K562 (cell line): ENCODE results near the gene LRRC25. TPM values are rescaled to one million over a fixed set of nuclear protein-coding genes. Genes with fewer than 3 reads are reported as not detected.

ENCODE experiments used
- CHD4 ChIP-seq: fragments of 200-600 bp; sonication (generic); IDR thresholded peaks from 3 replicates; pipeline ENCODE4 v1.6.1; 2012; ENCODE audit warnings: low read depth, mild to moderate bottlenecking, mixed read lengths, low read length, inconsistent platforms; ENCODE audit not compliant: insufficient read depth, insufficient replicate concordance, poor library complexity, severe bottlenecking
- ETS2 ChIP-seq: IDR thresholded peaks from 2 replicates; pipeline ENCODE4 v1.6.1; 2016; ENCODE audit warnings: borderline replicate concordance, missing genetic modification characterization, mild to moderate bottlenecking, moderate library complexity, missing compliant biosample characterization; ENCODE audit not compliant: poor library complexity, severe bottlenecking
- GATAD2A ChIP-seq: fragments of 450-650 bp; IDR thresholded peaks from 2 replicates; pipeline ENCODE4 v1.6.1; 2017
- GTF2E2 ChIP-seq: fragments of 200-800 bp; sonication (Bioruptor generic); IDR thresholded peaks from 2 replicates; pipeline ENCODE4 v1.6.1; 2016; ENCODE audit warnings: missing genetic modification characterization, missing compliant biosample characterization
- KLF6 ChIP-seq: fragments of 250-450 bp; sonication (Bioruptor Pico); IDR thresholded peaks from 2 replicates; pipeline ENCODE4 v1.4.0; 2020; ENCODE audit warnings: mild to moderate bottlenecking, moderate library complexity, borderline replicate concordance
- MIER1 ChIP-seq: fragments of 450-650 bp; IDR thresholded peaks from 2 replicates; pipeline ENCODE4 v1.6.1; 2016; ENCODE audit warnings: antibody characterized with exemption, mild to moderate bottlenecking, low read depth
- MLLT1 ChIP-seq, 2 experiments: fragments of 450-650 bp; IDR thresholded peaks; 2 replicates each; pipeline ENCODE4 v1.6.1; 2016
- NCOA1 ChIP-seq: fragments of 450-650 bp; IDR thresholded peaks from 2 replicates; pipeline ENCODE4 v1.6.1; 2016; ENCODE audit warnings: low read depth
- NCOR1 ChIP-seq: fragments of 450-650 bp; IDR thresholded peaks from 2 replicates; pipeline ENCODE4 v1.6.1; 2016; ENCODE audit warnings: mild to moderate bottlenecking, moderate library complexity
- NR2C1 ChIP-seq, 2 experiments: fragments of 450-650 bp; IDR thresholded peaks; 2 replicates each; pipeline ENCODE4 v1.6.1; 2017; ENCODE audit warnings: mild to moderate bottlenecking in 2 of 2, antibody characterized with exemption in 1 of 2, inconsistent platforms in 1 of 2, missing compliant biosample characterization in 1 of 2, missing genetic modification characterization in 1 of 2
- PTRF ChIP-seq: fragments of 450-650 bp; IDR thresholded peaks from 2 replicates; pipeline ENCODE4 v1.6.1; 2016; ENCODE audit warnings: mild to moderate bottlenecking, missing genetic modification characterization, missing compliant biosample characterization
- REST ChIP-seq, 2 experiments: fragments of 450-650 bp; formaldehyde crosslinking in 1 of 2; IDR thresholded peaks; 2 replicates each; pipeline versions ENCODE4 v1.4.0 to v1.6.1; 2014 to 2020; ENCODE audit warnings: mild to moderate bottlenecking in 2 of 2, borderline replicate concordance in 1 of 2, low read depth in 1 of 2
- TGIF2 ChIP-seq: sonication (generic); formaldehyde crosslinking; IDR thresholded peaks from 2 replicates; pipeline ENCODE4 v1.8.1; 2022; ENCODE audit warnings: mild to moderate bottlenecking, missing genetic modification reagents, moderate library complexity
- ZBED1 ChIP-seq: IDR thresholded peaks from 2 replicates; pipeline ENCODE4 v1.6.1; 2014
- ZFX ChIP-seq: sonication (generic); formaldehyde crosslinking; IDR thresholded peaks from 2 replicates; pipeline ENCODE4 v1.8.0; 2022; ENCODE audit warnings: mild to moderate bottlenecking, missing genetic modification reagents, moderate library complexity
- polyA plus RNA-seq, 8 experiments: library from polyadenylated mRNA; depleted of rRNA in 4 of 8; stranded (reverse) in 5 of 8; unstranded in 3 of 8; fragments of >200 nt; fragmentation: Nextera tagmentation in 2 of 8; fragmentation: Illumina TruSeq in 1 of 8; extraction: Ambion mirVana in 2 of 8; extraction: Trizol in 1 of 8; gene quantifications; 2 replicates each; pipeline versions ENCODE4 v1.2.1 to v1.2.3, GENCODE V29; 2011 to 2014; ENCODE audit warnings: inconsistent platforms in 1 of 8, missing spikeins in 1 of 8
- total RNA-seq, 7 experiments: library from RNA; depleted of rRNA in 6 of 7; stranded (reverse); fragments of >200 nt in 6 of 7; fragmentation: Illumina TruSeq in 2 of 7; extraction: Trizol in 2 of 7; gene quantifications; 2 replicates each; pipeline versions ENCODE4 v1.2.1 to v1.2.3, GENCODE V29; 2011 to 2021; ENCODE audit warnings: low replicate concordance in 1 of 7
- TF ChIP-seq, protein P1 (sequence below), 3 experiments: fragments of 200-800 bp in 1 of 3; sonication (Bioruptor generic) in 1 of 3; sonication (generic) in 1 of 3; formaldehyde crosslinking in 1 of 3; IDR thresholded peaks; 2 replicates each; pipeline versions ENCODE4 v1.6.1 to v1.8.0; 2016 to 2022; ENCODE audit warnings: mild to moderate bottlenecking in 2 of 3, missing compliant biosample characterization in 2 of 3, missing genetic modification characterization in 2 of 3, missing genetic modification reagents in 1 of 3

The LRRC25 gene
- total and polyA plus RNA-seq, 9 of the 15 experiments (the other 6 are each of a cell fraction or from before 2014, with no cell fraction given) = 0.07 to 0.36 (median 0.10) TPM; not detected in 3

GRCh38 chr19:18364826-18365528, 32.4 kb downstream of the LRRC25 start (continued):
- TF ChIP-seq NCOA1 (peak; percentile 91), ETS2 (peak; percentile 76), KLF6 (peak; percentile 72; the same call in 1 of the 2 replicates), MLLT1 (IDR thresholded peaks at IDR 0.05) (peak; percentile 35 to 52; a peak in 1 of 4 replicates), ZBED1 (no peak), NR2C1 (IDR thresholded peaks at IDR 0.05) (peak; percentile 75; the same call in 1 of the 2 replicates), NR2C1 (tag; IDR thresholded peaks at IDR 0.05) (peak; percentile 89), GTF2E2 (tag) (peak; percentile 25; the same call in 1 of the 2 replicates), ZFX (CRISPR knock-in tag) (peak; percentile 6; the same call in 1 of the 2 replicates), PTRF (tag) (peak; percentile 74), NCOR1 (peak; percentile 74), GATAD2A (peak; percentile 62; the same call in 1 of the 2 replicates), TGIF2 (CRISPR knock-in tag) (no peak), REST (IDR thresholded peaks at IDR 0.05; ENCODE audit: borderline replicate concordance) (no peak; the same call in 1 of the 2 replicates), REST (CRISPR knock-in tag; IDR thresholded peaks at IDR 0.05; ENCODE audit: low read depth) (no peak), MIER1 (no peak), CHD4 (no peak)
- TF ChIP-seq, protein P1, sequence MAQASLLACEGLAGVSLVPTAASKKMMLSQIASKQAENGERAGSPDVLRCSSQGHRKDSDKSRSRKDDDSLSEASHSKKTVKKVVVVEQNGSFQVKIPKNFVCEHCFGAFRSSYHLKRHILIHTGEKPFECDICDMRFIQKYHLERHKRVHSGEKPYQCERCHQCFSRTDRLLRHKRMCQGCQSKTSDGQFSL (CRISPR knock-in tag; IDR thresholded peaks at IDR 0.05) = peak; percentile 44; the same call in 1 of the 2 replicates
- TF ChIP-seq, protein P1 (tag; IDR thresholded peaks at IDR 0.05) = 0 out of 4 replicates have a peak, but pooled peaks of 1 of the 2 experiments have one; percentile 65
